IMR-90 (cell line): ENCODE results near the gene ETF1. TPM values are rescaled to one million over a fixed set of nuclear protein-coding genes. Genes with fewer than 3 reads are reported as not detected.

Source experiments
- ATAC-seq: fragments of 200-7000 bp; cut with Tn5 transposase; 2 replicates; pipeline ENCODE4 v1.9.1; 2020; ENCODE audit warnings: low read depth, mild to moderate bottlenecking, moderate library complexity
- BruUV-seq: library from RNA; stranded (reverse); fragments of 400-500 nt; replicated peaks from 2 replicates; lab custom pipeline; 2021; lab: Mats Ljungman, UMichigan
- CTCF ChIA-PET: fragments of 300-600 bp; formaldehyde crosslinking; extraction: SDS; loops from one replicate; lab custom pipeline; 2021; ENCODE audit warnings: antibody characterized with exemption; lab: Yijun Ruan, JAX
- POLR2A ChIA-PET: fragments of 300-600 bp; sonication (Branson Sonifier 250); formaldehyde crosslinking; loops from one replicate; lab custom pipeline; 2022; ENCODE audit warnings: antibody characterized with exemption; ENCODE audit not compliant: unreplicated experiment; lab: Charles Lee
- DNase-seq: peaks from one replicate; pipeline ENCODE4 v3.0.0; 2013
- H2AFZ ChIP-seq: replicated peaks from 2 replicates; pipeline ENCODE3; 2013; ENCODE audit warnings: low read length, mild to moderate bottlenecking; ENCODE audit not compliant: poor library complexity
- H2AK5ac ChIP-seq: 2 replicates; pipeline ENCODE4 v1.6.1; 2013; ENCODE audit warnings: low read depth, low read length, inconsistent platforms
- H2AK9ac ChIP-seq: replicated peaks from 2 replicates; pipeline ENCODE3; 2013; ENCODE audit warnings: mild to moderate bottlenecking, low read depth, low read length, moderate library complexity; ENCODE audit not compliant: poor library complexity
- H2BK120ac ChIP-seq: 2 replicates; pipeline ENCODE4 v1.6.1; 2013; ENCODE audit warnings: low read depth, low read length, inconsistent platforms
- H2BK15ac ChIP-seq: 3 replicates; pipeline ENCODE4 v1.6.1; 2013; ENCODE audit warnings: low read depth, low read length, inconsistent platforms
- H2BK20ac ChIP-seq: 2 replicates; pipeline ENCODE4 v1.6.1; 2013; ENCODE audit warnings: low read depth, mild to moderate bottlenecking, inconsistent platforms, low read length, moderate library complexity
- H2BK5ac ChIP-seq: 2 replicates; pipeline ENCODE4 v1.6.1; 2013; ENCODE audit warnings: mild to moderate bottlenecking, low read depth, low read length, inconsistent platforms; ENCODE audit not compliant: poor library complexity, severe bottlenecking
- H3K14ac ChIP-seq: replicated peaks from 2 replicates; pipeline ENCODE4 v1.6.1; 2013; ENCODE audit warnings: low read depth, low read length, inconsistent platforms
- H3K18ac ChIP-seq: 2 replicates; pipeline ENCODE4 v1.6.1; 2013; ENCODE audit warnings: low read depth, low read length, control low read depth
- H3K23ac ChIP-seq: 2 replicates; pipeline ENCODE4 v1.6.1; 2013; ENCODE audit warnings: low read depth, low read length, inconsistent platforms
- H3K27ac ChIP-seq: 2 replicates; pipeline ENCODE4 v1.5.1; 2013; ENCODE audit warnings: mild to moderate bottlenecking, control low read depth, low read length; ENCODE audit not compliant: insufficient read depth
- H3K27me3 ChIP-seq: 2 replicates; pipeline ENCODE4 v1.6.1; 2013; ENCODE audit warnings: low read length; ENCODE audit not compliant: control insufficient read depth, insufficient read depth
- H3K36me3 ChIP-seq: 2 replicates; pipeline ENCODE4 v1.6.1; 2013; ENCODE audit warnings: low read length, mixed read lengths; ENCODE audit not compliant: control insufficient read depth, insufficient read depth
- H3K4ac ChIP-seq: 2 replicates; pipeline ENCODE4 v1.6.1; 2013; ENCODE audit warnings: low read depth, low read length, inconsistent platforms
- H3K4me1 ChIP-seq: 2 replicates; pipeline ENCODE4 v1.6.1; 2013; ENCODE audit warnings: low read length, mixed read lengths; ENCODE audit not compliant: control insufficient read depth, insufficient read depth
- H3K4me2 ChIP-seq: 2 replicates; pipeline ENCODE4 v1.6.1; 2013; ENCODE audit warnings: low read depth, mild to moderate bottlenecking, control low read depth, low read length, moderate library complexity
- H3K4me3 ChIP-seq: 2 replicates; pipeline ENCODE4 v1.5.1; 2013; ENCODE audit warnings: low read depth, mild to moderate bottlenecking, control low read depth, low read length, moderate library complexity; ENCODE audit not compliant: insufficient read depth
- H3K56ac ChIP-seq: 2 replicates; pipeline ENCODE4 v1.6.1; 2013; ENCODE audit warnings: low read length, inconsistent platforms; ENCODE audit not compliant: insufficient read depth; ENCODE audit errors: extremely low read depth
- H3K79me1 ChIP-seq, 2 experiments: 2 replicates each; pipeline ENCODE4 v1.6.1; 2013; ENCODE audit warnings: low read length in 2 of 2, inconsistent platforms in 1 of 2, low read depth in 1 of 2
- H3K9ac ChIP-seq: 2 replicates; pipeline ENCODE4 v1.6.1; 2013; ENCODE audit warnings: low read depth, low read length, control low read depth
- H3K9me1 ChIP-seq: 2 replicates; pipeline ENCODE4 v1.6.1; 2013; ENCODE audit warnings: low read length, inconsistent platforms; ENCODE audit not compliant: insufficient read depth
- H3K9me3 ChIP-seq: 2 replicates; pipeline ENCODE4 v1.6.1; 2013; ENCODE audit warnings: low read length; ENCODE audit not compliant: control insufficient read depth, insufficient read depth
- H4K20me1 ChIP-seq: 2 replicates; pipeline ENCODE4 v1.6.1; 2013; ENCODE audit warnings: low read length, inconsistent platforms; ENCODE audit not compliant: insufficient read depth
- H4K5ac ChIP-seq: 2 replicates; pipeline ENCODE4 v1.6.1; 2013; ENCODE audit warnings: mild to moderate bottlenecking, low read depth, low read length, control low read depth
- H4K8ac ChIP-seq, 2 experiments: 2 replicates each; pipeline ENCODE4 v1.6.1; 2013; ENCODE audit warnings: low read depth in 2 of 2, low read length in 2 of 2, control low read depth in 1 of 2, inconsistent platforms in 1 of 2
- H4K91ac ChIP-seq: 2 replicates; pipeline ENCODE4 v1.6.1; 2013; ENCODE audit warnings: low read depth, low read length, inconsistent platforms; ENCODE audit not compliant: insufficient read depth
- CHD1 ChIP-seq: IDR thresholded peaks from 2 replicates; pipeline ENCODE4 v1.6.1; 2012; ENCODE audit warnings: low read depth, low read length, improper control_type of control experiment
- FOS ChIP-seq: fragments of 150-350 bp; IDR thresholded peaks from 2 replicates; pipeline ENCODE4 v1.6.1; 2016; ENCODE audit warnings: low read depth, low read length
- MXI1 ChIP-seq: IDR thresholded peaks from 2 replicates; pipeline ENCODE4 v1.6.1; 2012; ENCODE audit warnings: low read depth, mild to moderate bottlenecking, low read length, moderate library complexity, borderline replicate concordance
- RAD21 ChIP-seq: IDR thresholded peaks from 2 replicates; pipeline ENCODE4 v1.6.1; 2012; ENCODE audit warnings: low read length, improper control_type of control experiment
- RCOR1 ChIP-seq: IDR thresholded peaks from 2 replicates; pipeline ENCODE4 v1.6.1; 2012; ENCODE audit warnings: mild to moderate bottlenecking, low read length, improper control_type of control experiment; ENCODE audit not compliant: insufficient replicate concordance
- USF2 ChIP-seq: fragments of 150-350 bp; IDR thresholded peaks from 2 replicates; pipeline ENCODE4 v1.6.1; 2017; ENCODE audit warnings: mild to moderate bottlenecking, antibody characterized with exemption, low read length, low read depth
- WGBS, 2 experiments: methylation state at CpG; one replicate each; pipeline versions ENCODE4 v1.1.5 to v1.1.7; 2013; ENCODE audit warnings: missing lambda C conversion rate in 2 of 2; ENCODE audit not compliant: insufficient read length in 1 of 2; ENCODE audit errors: extremely low coverage in 2 of 2; 5-methylcytosine and 5-hydroxymethylcytosine counted together
- dilution Hi-C: fragments of 300-500 bp; cut with HindIII; formaldehyde crosslinking; loops from one replicate; pipeline ENCODE4 v1.14.3; 2018; ENCODE audit warnings: low sequenced_read_pairs; ENCODE audit not compliant: unreplicated experiment
- in situ Hi-C: fragments of 300-500 bp; cut with MboI; formaldehyde crosslinking; loops from 3 replicates; pipeline ENCODE4 v1.14.3; 2019; ENCODE audit warnings: low sequenced_read_pairs, inconsistent platforms, mixed read lengths
- intact Hi-C: fragments of 100-400 bp; cut with micrococcal nuclease; formaldehyde crosslinking; loops from 2 replicates; pipeline ENCODE4 v1.10.0; 2022
- polyA plus RNA-seq, 3 experiments: library from polyadenylated mRNA; depleted of rRNA; stranded (reverse); fragments of >200 nt; gene quantifications; 2 replicates each; pipeline ENCODE4 v1.2.3, GENCODE V29; 2012; ENCODE audit warnings: low replicate concordance in 1 of 3
- total RNA-seq: library from RNA; depleted of rRNA; stranded (reverse); fragments of >200 nt; gene quantifications from 2 replicates; pipeline ENCODE4 v1.2.3, GENCODE V29; 2012
- TF ChIP-seq, protein P1 (sequence below): fragments of 150-350 bp; IDR thresholded peaks from 2 replicates; pipeline ENCODE4 v1.6.1; 2016; ENCODE audit warnings: low read depth, mild to moderate bottlenecking, low read length, moderate library complexity, borderline replicate concordance

The ETF1 gene
- total and polyA plus RNA-seq, 2 of the 4 experiments (the other 2 are of a cell fraction), result 53.2 to 126 TPM

- Histone ChIP-seq H3K27me3 (no peaks in the 10 kb centered on the region), H4K91ac (no peak overlapping the region), H3K4me3 (no peak overlapping the region), H3K4me2 (no peak overlapping the region), H2AK5ac (no peak overlapping the region), H3K9ac (no peak overlapping the region), H3K27ac (no peak overlapping the region), H3K14ac (no peak overlapping the region), H2AFZ (no peak overlapping the region), H3K18ac (no peak overlapping the region), H4K5ac (no peak overlapping the region), H2BK120ac (no peak overlapping the region), H3K9me3 (no peaks in the 10 kb centered on the region), H3K4me1 (no peaks in the 10 kb centered on the region; the same call in 1 of the 2 replicates), H2BK15ac (no peak overlapping the region), H3K4ac (no peak overlapping the region), H4K20me1 (peaks cover 53% of the 10 kb centered on the region), H2AK9ac (no peak overlapping the region), H3K36me3 (peaks cover 56% of the 10 kb centered on the region), H3K9me1 (no peaks in the 10 kb centered on the region), H4K8ac (no peak overlapping the region), H3K79me1 (peaks cover 47 to 48% of the 10 kb centered on the region in 2 experiments), H3K23ac (no peak overlapping the region), H2BK5ac (no peak overlapping the region), H2BK20ac (no peak overlapping the region), H3K56ac (no peak overlapping the region)
- dilution Hi-C loops, result no loop called here
- TF ChIP-seq CHD1, result no peak
- no peak for TF ChIP-seq RAD21
- TF ChIP-seq, protein P1, sequence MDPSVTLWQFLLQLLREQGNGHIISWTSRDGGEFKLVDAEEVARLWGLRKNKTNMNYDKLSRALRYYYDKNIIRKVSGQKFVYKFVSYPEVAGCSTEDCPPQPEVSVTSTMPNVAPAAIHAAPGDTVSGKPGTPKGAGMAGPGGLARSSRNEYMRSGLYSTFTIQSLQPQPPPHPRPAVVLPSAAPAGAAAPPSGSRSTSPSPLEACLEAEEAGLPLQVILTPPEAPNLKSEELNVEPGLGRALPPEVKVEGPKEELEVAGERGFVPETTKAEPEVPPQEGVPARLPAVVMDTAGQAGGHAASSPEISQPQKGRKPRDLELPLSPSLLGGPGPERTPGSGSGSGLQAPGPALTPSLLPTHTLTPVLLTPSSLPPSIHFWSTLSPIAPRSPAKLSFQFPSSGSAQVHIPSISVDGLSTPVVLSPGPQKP, result no peak
- no peak for TF ChIP-seq USF2
- no peak for TF ChIP-seq MXI1
- no peak for TF ChIP-seq FOS
- TF ChIP-seq RCOR1, result no peak
- ATAC-seq (no peak), DNase-seq (no peak)
- ChIA-PET POLR2A (no interaction called here), CTCF (interaction anchor here (0.6 to 1.0 kb wide), 2 partner anchors 16 to 127 kb away, joined by 3 to 6 read pairs; no protein-coding TSS in a partner anchor)
- BruUV-seq, result no TSS peak
- 100% methylated on average over 1 of the region's 3 CpGs; no CpG with 5 or more reads in 1 of the 2 experiments for WGBS, 2 experiments
- in situ Hi-C loops, result no loop called here
- intact Hi-C loops, result no loop called here
These were observed 20.5 kb upstream of the ETF1 start for GRCh38 chr5:138563340-138564118.
